RWPE1 (cell line): ENCODE measurements around the gene WNT4.

ENCODE experiments used
- CTCF ChIA-PET: fragments of 350-600 bp; sonication (Branson Sonifier 250); formaldehyde crosslinking; extraction: SDS; loops from one replicate; lab custom pipeline; 2021; lab: Yijun Ruan, JAX
- POLR2A ChIA-PET: fragments of 400-600 bp; formaldehyde crosslinking; extraction: SDS; loops from one replicate; lab custom pipeline; 2020; ENCODE audit warnings: antibody characterized with exemption; ENCODE audit not compliant: low non-redundant PET; lab: Yijun Ruan, JAX
- DNase-seq: peaks from one replicate; pipeline ENCODE4 v3.0.0; 2012; ENCODE audit warnings: low spot score
- H3K27ac ChIP-seq: fragments of 450-650 bp; 2 replicates; pipeline ENCODE4 v1.5.1; 2017
- CTCF ChIP-seq: fragments of 450-650 bp; conservative IDR thresholded peaks from 2 replicates; pipeline ENCODE4 v1.5.1; 2017; ENCODE audit warnings: low read depth, mild to moderate bottlenecking

Gene WNT4

GRCh38 chr1:22111115-22111514 lies 31.8 kb downstream of the WNT4 start:
- ChIA-PET POLR2A (no interaction called here), CTCF (no interaction called here)
- 0 out of 2 replicates have a peak overlapping the region, but pooled peaks have one; percentile 7 for H3K27ac ChIP-seq
- TF ChIP-seq CTCF, result no peak
- no peak for DNase-seq

GRCh38 chr1:22110016-22110415 lies 32.9 kb downstream of the WNT4 start:
- ChIA-PET CTCF (interaction anchor here (0.6 to 1.2 kb wide), 2 partner anchors 39 to 91 kb away, joined by 3 read pairs; no protein-coding TSS in a partner anchor), POLR2A (interaction anchor here (0.6 kb wide), 1 partner anchor 37 kb away, joined by 3 read pairs; no protein-coding TSS in a partner anchor)
- no peak overlapping the region for H3K27ac ChIP-seq
- no peak for DNase-seq
- TF ChIP-seq CTCF, result no peak

- H3K27ac ChIP-seq, result peak overlapping the region; percentile 16
- TF ChIP-seq CTCF, result no peak
- POLR2A ChIA-PET, result interaction anchor here (0.6 kb wide), 1 partner anchor 40 kb away, joined by 3 read pairs; no protein-coding TSS in a partner anchor
- CTCF ChIA-PET, result interaction anchor here (0.7 kb wide), 1 partner anchor 353 kb away, joined by 3 read pairs; no protein-coding TSS in a partner anchor
- no peak for DNase-seq
Observed at GRCh38 chr1:22108339-22109105, 34.4 kb downstream of the WNT4 start.

- no peak for DNase-seq
- POLR2A ChIA-PET, result no interaction called here
- no peak for TF ChIP-seq CTCF
- CTCF ChIA-PET, result no interaction called here
- no peak overlapping the region for H3K27ac ChIP-seq
Observed at GRCh38 chr1:22107126-22107525, 35.8 kb downstream of the WNT4 start.

GRCh38 chr1:22105611-22106207 lies 37.2 kb downstream of the WNT4 start:
- ChIA-PET CTCF (interaction anchor here (0.5 to 1.2 kb wide), 9 partner anchors 8 to 1226 kb away, joined by 3 to 7 read pairs (median 3); no protein-coding TSS in a partner anchor), POLR2A (no interaction called here)
- TF ChIP-seq CTCF, result peak; percentile 81
- H3K27ac ChIP-seq, result no peak overlapping the region
- peak; percentile 38 for DNase-seq

GRCh38 chr1:22104865-22105437 lies 37.9 kb downstream of the WNT4 start:
- CTCF ChIA-PET, result interaction anchor here (0.5 to 1.2 kb wide), 8 partner anchors 8 to 1225 kb away, joined by 3 to 7 read pairs (median 3); no protein-coding TSS in a partner anchor
- H3K27ac ChIP-seq, result no peak overlapping the region
- POLR2A ChIA-PET, result no interaction called here

More at GRCh38 chr1:22104865-22105437, 37.9 kb downstream of the WNT4 start:
- no peak for TF ChIP-seq CTCF
- DNase-seq, result no peak
